KMS-11 (cell line): ENCODE results near the gene CCL25.

ENCODE experiments used
- H2AFZ ChIP-seq: fragments of 200-600 bp; sonication (generic); 2 replicates; pipeline ENCODE4 v1.6.1; 2016; ENCODE audit warnings: antibody characterized with exemption, mixed run types, low read depth
- H3K27ac ChIP-seq: fragments of 200-600 bp; sonication (generic); 2 replicates; pipeline ENCODE4 v1.6.1; 2016; ENCODE audit warnings: mild to moderate bottlenecking, mixed run types
- H3K27me3 ChIP-seq: fragments of 200-600 bp; sonication (generic); 2 replicates; pipeline ENCODE4 v1.6.1; 2017; ENCODE audit warnings: mild to moderate bottlenecking, low read depth, mixed run types, moderate library complexity; ENCODE audit not compliant: insufficient read depth
- H3K36me3 ChIP-seq: fragments of 200-600 bp; sonication (generic); 2 replicates; pipeline ENCODE4 v1.6.1; 2017; ENCODE audit warnings: mild to moderate bottlenecking, mixed run types; ENCODE audit not compliant: insufficient read depth
- H3K4me1 ChIP-seq: fragments of 200-600 bp; sonication (generic); 2 replicates; pipeline ENCODE4 v1.6.1; 2016; ENCODE audit warnings: mild to moderate bottlenecking, low read depth, mixed run types; ENCODE audit not compliant: poor library complexity, severe bottlenecking
- H3K4me2 ChIP-seq: fragments of 200-600 bp; sonication (generic); 2 replicates; pipeline ENCODE4 v1.7.0; 2016; ENCODE audit warnings: mild to moderate bottlenecking, mixed run types
- H3K4me3 ChIP-seq: fragments of 200-600 bp; sonication (generic); IDR thresholded peaks from 2 replicates; pipeline ENCODE4 v1.6.1; 2017; ENCODE audit warnings: low read depth, low read length, mixed read lengths; ENCODE audit not compliant: insufficient read depth
- H3K79me2 ChIP-seq: fragments of 200-600 bp; sonication (generic); 2 replicates; pipeline ENCODE4 v1.6.1; 2016; ENCODE audit warnings: low read depth, mixed run types; ENCODE audit not compliant: insufficient read depth
- H3K9ac ChIP-seq: fragments of 200-600 bp; sonication (generic); 2 replicates; pipeline ENCODE4 v1.6.1; 2016; ENCODE audit warnings: mild to moderate bottlenecking, mixed run types
- H4K20me1 ChIP-seq: fragments of 200-600 bp; sonication (generic); 2 replicates; pipeline ENCODE4 v1.6.1; 2016; ENCODE audit warnings: mild to moderate bottlenecking, mixed run types; ENCODE audit not compliant: insufficient read depth
- TF ChIP-seq, protein P1 (sequence below): fragments of 200-600 bp; sonication (generic); conservative IDR thresholded peaks from 2 replicates; pipeline ENCODE4 v1.6.1; 2017; ENCODE audit warnings: low read depth, mild to moderate bottlenecking, antibody characterized with exemption, low read length, moderate library complexity, mixed read lengths

Gene CCL25

DNA sequence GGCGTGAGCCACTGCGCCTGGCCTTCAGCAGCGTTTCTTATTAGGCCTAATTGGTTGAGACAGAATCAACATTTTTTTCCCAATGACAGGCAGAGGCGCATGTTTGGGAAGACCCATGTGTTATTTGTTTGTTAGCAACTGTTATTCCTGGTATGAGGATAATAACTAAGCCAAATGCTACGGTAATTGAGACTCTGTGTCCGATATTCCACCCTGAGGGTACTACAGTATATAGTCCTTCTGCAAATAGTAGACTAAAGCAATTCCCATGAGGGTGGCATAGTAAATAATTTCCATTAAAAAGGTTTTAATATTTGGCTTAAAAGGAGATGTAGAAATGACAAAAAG, 18.4 kb upstream of the CCL25 start:
- H3K27me3 ChIP-seq, result peaks cover 36% of the 10 kb centered on the region
- H3K4me3 ChIP-seq, result no peak overlapping the region
- H3K4me2 ChIP-seq, result no peak overlapping the region
- H3K4me1 ChIP-seq, result no peaks in the 10 kb centered on the region
- H3K79me2 ChIP-seq, result no peaks in the 10 kb centered on the region
- TF ChIP-seq, protein P1, sequence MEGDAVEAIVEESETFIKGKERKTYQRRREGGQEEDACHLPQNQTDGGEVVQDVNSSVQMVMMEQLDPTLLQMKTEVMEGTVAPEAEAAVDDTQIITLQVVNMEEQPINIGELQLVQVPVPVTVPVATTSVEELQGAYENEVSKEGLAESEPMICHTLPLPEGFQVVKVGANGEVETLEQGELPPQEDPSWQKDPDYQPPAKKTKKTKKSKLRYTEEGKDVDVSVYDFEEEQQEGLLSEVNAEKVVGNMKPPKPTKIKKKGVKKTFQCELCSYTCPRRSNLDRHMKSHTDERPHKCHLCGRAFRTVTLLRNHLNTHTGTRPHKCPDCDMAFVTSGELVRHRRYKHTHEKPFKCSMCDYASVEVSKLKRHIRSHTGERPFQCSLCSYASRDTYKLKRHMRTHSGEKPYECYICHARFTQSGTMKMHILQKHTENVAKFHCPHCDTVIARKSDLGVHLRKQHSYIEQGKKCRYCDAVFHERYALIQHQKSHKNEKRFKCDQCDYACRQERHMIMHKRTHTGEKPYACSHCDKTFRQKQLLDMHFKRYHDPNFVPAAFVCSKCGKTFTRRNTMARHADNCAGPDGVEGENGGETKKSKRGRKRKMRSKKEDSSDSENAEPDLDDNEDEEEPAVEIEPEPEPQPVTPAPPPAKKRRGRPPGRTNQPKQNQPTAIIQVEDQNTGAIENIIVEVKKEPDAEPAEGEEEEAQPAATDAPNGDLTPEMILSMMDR, result no peak
- no peak overlapping the region for H3K9ac ChIP-seq
- no peaks in the 10 kb centered on the region for H3K36me3 ChIP-seq
- H4K20me1 ChIP-seq, result no peaks in the 10 kb centered on the region
- no peak overlapping the region for H2AFZ ChIP-seq
- no peak overlapping the region for H3K27ac ChIP-seq

DNA sequence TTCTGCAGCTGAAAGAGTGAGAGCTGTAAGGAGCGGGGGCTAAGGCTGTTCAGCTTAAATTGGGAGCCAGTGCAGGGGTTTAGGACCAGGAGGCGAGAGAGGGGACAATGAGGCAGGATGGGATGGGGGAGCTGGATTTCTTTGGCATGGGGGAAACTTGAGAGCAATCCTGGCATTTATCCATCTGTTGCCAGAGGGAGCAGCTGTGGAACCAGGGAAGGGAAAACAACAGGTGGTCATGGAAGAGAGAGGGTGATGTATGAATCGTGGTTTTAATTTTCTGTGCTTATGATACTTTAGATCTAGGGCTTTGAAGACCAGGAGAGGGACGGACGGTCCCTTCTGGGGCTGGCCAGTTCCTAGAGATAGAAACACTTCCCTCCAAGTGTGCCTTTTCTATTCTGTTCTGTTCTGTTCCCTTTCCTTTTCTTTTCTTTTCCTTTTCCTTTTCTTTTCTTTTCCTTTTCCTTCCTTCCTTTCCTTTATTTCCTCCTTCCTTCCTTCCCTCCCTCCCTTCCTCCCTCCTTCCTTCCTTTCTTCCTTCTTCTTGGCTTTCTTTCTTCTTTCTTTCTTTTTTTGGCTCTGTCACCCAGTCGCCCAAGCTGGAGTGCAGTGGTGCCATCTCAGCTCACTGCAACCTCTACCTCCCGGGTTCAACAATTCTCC, 16.0 kb upstream of the CCL25 start:
- Histone ChIP-seq H3K36me3 (no peaks in the 10 kb centered on the region), H2AFZ (no peak overlapping the region), H3K27ac (no peak overlapping the region), H3K27me3 (peaks cover 24% of the 10 kb centered on the region), H3K79me2 (no peaks in the 10 kb centered on the region), H3K4me1 (no peaks in the 10 kb centered on the region), H4K20me1 (no peaks in the 10 kb centered on the region), H3K4me3 (no peak overlapping the region), H3K4me2 (no peak overlapping the region), H3K9ac (no peak overlapping the region)
- TF ChIP-seq, protein P1, result no peak

DNA sequence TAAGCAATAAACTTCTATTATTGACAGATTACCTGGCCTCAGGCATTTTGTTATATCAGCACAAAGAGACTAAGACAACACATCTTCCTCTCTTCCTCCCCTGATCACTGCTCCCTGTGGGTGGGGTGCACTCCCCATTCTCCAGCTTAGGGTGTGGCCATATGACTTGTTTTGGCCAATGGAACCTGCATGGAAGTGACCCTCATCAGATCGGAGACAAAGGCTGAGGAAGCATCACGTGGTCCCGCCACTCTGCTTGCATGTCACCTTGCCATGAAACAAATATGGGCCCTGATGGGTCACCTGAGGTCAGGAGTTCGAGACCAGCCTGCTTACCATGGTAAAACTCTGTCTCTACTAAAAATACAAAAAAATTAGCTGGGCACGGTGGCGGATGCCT, 13.7 kb upstream of the CCL25 start:
- Histone ChIP-seq H3K27me3 (peaks cover 9% of the 10 kb centered on the region), H3K36me3 (no peaks in the 10 kb centered on the region), H2AFZ (no peak overlapping the region), H3K79me2 (no peaks in the 10 kb centered on the region), H3K27ac (no peak overlapping the region), H3K4me1 (no peaks in the 10 kb centered on the region), H4K20me1 (no peaks in the 10 kb centered on the region), H3K9ac (no peak overlapping the region), H3K4me3 (no peak overlapping the region), H3K4me2 (no peak overlapping the region)
- TF ChIP-seq, protein P1, result no peak

DNA sequence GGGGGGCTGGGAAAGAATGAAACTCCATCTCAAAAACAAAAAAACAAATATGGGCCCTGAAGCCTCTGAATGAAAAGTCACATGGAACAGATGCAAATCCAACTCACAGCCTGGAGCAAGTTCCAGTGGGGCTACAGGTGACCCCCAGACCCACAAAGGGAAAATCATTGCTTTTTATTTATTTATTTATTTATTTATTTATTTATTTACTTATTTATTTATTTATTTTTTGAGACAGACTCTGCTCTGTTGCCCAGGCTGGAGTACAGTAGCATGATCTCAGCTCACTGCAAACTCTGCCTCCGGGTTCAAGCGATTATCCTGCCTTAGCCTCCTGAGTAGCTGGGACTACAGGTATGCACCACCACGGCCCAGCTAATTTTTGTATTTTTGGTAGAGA, 13.3 kb upstream of the CCL25 start:
- H3K27me3 ChIP-seq, result peaks cover 10% of the 10 kb centered on the region
- no peak overlapping the region for H3K4me2 ChIP-seq
- no peak overlapping the region for H3K9ac ChIP-seq
- H3K4me3 ChIP-seq, result no peak overlapping the region
- no peaks in the 10 kb centered on the region for H4K20me1 ChIP-seq
- TF ChIP-seq, protein P1, result no peak
- no peaks in the 10 kb centered on the region for H3K36me3 ChIP-seq
- H3K4me1 ChIP-seq, result no peaks in the 10 kb centered on the region
- no peak overlapping the region for H3K27ac ChIP-seq
- no peaks in the 10 kb centered on the region for H3K79me2 ChIP-seq
- H2AFZ ChIP-seq, result no peak overlapping the region
